AG09319 (cell line): ENCODE results near the gene SPAG7.

Source experiments
- DNase-seq: peaks from one replicate; pipeline ENCODE4 v3.0.0-alpha.2; 2010; ENCODE audit warnings: low read depth; ENCODE audit errors: extremely low read depth
- TF ChIP-seq, protein P1 (sequence below): IDR thresholded peaks from 2 replicates; pipeline ENCODE4 v1.5.1; 2011; ENCODE audit warnings: low read depth, mild to moderate bottlenecking, inconsistent platforms, low read length, moderate library complexity

Gene SPAG7

DNA sequence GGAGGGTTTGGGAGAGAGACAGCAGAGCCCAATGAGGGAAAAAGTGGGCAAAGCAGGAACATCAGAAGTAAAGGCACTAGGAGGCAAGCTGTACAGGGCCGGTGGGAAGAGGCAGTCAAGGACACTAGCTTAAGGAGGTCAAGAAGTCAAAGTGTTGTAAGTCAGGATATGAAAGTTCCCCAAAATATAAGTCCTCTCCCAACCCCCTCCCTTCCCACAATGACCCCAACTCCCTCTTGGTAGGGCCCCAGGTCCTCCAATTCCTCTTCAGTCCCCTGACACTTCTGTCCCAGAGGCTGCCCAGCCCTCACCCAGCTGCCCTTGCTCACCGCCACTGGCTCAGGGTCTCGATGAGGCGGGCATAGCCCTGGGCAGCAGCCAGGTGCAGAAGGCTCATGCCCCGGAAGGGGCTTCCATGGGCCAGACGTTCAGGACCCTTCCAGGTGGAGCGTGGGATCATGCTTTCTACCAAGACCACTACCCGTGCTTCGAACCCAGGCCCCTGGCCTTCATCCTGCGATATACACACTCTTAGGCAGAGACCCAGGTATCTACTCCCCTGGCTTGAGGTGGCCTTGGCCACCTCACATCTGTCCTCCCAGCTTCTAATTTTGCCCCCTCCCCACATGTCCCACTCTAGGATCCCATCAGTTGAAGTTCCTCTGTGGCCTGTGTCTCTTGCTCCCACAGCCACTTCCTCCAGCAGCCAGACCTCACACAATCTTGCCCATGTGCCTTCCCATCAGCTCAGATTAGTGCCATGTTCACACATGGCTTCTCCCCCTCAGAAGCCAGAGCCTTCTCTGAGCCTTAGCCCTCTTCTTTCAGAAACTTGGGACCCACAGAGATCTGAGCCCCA is 5.9 kb upstream of the SPAG7 start:
- TF ChIP-seq, protein P1, sequence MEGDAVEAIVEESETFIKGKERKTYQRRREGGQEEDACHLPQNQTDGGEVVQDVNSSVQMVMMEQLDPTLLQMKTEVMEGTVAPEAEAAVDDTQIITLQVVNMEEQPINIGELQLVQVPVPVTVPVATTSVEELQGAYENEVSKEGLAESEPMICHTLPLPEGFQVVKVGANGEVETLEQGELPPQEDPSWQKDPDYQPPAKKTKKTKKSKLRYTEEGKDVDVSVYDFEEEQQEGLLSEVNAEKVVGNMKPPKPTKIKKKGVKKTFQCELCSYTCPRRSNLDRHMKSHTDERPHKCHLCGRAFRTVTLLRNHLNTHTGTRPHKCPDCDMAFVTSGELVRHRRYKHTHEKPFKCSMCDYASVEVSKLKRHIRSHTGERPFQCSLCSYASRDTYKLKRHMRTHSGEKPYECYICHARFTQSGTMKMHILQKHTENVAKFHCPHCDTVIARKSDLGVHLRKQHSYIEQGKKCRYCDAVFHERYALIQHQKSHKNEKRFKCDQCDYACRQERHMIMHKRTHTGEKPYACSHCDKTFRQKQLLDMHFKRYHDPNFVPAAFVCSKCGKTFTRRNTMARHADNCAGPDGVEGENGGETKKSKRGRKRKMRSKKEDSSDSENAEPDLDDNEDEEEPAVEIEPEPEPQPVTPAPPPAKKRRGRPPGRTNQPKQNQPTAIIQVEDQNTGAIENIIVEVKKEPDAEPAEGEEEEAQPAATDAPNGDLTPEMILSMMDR, result no peak
- no peak for DNase-seq

DNA sequence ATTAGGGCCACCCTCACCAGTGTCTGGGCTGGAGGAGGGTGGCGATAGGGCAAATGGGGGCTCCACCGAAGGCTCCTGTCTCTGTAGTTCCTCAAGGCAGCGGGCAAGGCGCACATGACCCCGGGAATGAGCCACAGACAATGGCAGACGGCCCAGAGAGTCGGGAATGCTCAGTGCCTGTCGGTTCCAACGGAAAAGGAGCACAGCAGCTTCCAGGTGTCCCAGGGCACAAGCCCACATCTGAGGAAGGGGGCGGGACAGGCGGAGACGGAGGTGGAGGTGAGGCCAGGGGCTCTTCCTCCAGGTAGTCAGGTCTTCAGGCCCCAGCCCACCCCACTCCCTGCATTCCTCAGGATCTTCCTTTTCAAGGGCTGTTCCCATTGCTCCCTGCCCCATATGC is 5.1 kb upstream of the SPAG7 start:
- TF ChIP-seq, protein P1, result no peak
- no peak for DNase-seq

DNA sequence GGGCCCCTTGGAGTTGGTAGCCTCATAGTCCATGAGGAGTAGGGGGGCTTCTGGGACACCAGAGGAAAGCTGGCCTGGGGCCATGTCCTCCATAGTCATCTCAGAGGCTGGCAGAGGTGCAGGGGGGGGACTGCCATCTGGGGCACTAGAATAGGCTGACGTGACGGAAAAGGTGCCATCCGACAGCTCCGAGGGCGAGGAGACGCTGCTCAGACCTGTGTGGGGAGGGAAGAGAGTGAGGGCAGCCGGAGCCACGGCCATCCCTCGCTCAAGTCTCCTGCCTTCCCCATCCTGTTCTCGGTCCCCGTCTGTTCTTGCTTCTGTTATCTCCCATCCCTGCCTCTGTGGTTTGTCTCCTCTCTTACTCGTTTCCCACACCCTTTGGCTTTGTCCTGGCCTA is 4.7 kb upstream of the SPAG7 start:
- TF ChIP-seq, protein P1, result no peak
- no peak for DNase-seq

DNA sequence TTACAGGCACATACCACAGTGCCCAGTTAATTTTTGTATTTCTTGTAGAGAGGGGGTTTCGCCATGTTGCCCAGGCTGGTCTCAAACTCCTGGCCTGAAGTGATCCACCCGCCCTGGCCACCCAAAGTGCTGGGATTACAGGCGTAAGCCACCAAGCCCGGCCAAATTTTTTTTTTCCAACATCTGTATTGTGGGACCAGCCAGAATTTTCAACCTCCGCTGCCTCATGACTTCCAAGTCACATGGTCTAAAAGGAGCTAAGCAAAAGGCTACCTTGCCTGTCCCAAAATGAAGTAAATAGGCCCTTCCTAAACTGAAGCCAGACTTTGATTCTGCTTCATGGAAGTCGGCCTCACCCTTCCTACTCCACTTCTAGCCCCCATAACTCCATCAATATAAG is 4.2 kb upstream of the SPAG7 start:
- TF ChIP-seq, protein P1, result no peak

DNA sequence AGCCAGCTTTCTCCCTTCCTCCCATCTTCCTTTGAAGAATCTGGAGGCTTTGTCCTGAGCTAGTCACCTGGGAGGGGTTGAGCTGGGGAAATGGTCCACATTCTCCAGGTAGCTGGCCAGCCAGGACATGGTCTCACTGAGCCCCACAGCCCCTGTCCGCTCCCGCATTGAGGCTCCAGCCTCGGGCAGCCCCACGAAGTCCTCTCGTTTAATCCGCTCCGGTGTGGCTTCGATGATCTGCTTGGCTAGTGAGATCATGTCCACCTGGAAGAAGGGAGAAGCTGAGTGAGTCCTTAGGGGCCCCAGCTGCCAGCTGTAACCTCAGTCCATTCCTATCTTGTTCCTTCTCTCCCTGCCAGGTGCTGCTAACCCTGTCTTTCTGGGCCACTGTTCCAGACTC is 2.7 kb upstream of the SPAG7 start:
- DNase-seq, result no peak
- TF ChIP-seq, protein P1, result no peak

More for the DNA sequence above, 4.2 kb upstream of the SPAG7 start:
- DNase-seq, result no peak

DNA sequence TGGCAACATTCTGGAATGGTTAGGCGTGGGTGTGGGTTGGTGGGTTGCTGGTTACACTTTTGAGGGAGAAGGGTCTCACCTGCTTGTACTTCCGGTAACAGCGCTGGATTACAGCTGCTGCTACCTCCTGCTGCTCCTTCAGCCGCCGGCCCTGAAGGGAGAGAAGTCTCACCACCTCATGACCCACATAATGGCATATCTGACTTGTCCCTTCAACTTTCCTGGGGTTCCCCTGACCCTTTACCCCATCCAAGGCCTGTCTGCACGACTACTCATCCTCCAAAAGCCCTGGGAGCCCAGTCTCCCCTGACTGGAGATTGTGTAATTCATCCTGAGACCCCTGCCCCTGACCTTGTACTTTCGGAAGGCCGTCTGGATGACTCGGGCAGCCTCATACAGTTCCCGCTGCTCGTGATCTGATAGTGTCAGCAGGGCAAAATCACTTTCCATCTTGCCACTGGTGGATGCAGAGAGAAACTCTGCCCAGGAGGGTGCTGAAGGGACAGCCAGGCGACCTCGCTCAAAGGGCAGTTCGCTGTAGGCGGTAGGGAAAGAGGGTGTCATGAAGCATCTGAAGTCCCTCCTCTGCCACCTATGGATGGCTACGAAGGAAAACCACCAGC is 2.0 kb upstream of the SPAG7 start:
- TF ChIP-seq, protein P1, result no peak

DNA sequence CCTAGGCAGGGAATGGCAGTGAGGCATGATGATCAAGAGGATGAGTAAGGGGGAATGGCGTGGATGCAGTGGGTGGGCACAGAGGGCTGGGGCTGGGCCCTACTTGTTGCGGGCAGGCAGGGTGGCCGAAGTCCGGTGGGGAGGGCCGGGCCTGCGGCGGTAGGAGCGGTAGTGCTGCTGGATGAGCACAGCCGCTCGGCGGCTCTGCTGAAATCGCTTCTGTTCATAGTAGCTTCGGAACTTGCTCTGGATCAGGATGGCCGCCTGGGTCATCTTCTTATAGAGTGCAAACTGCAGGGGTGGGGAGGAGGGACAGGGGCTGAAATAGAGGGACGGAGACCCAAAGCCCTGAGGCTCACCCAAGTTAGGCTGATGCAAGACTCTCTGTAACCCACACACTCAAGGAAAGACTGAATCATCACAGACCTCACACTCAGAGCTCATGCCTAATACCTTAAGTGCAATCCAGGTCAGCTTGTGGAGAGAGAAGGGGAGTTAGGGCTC is 1.5 kb upstream of the SPAG7 start:
- DNase-seq, result peak; percentile 89
- TF ChIP-seq, protein P1, result no peak

More for the DNA sequence above, 2.0 kb upstream of the SPAG7 start:
- no peak for DNase-seq
